ENCODE data around the gene ZBP1.
A peak's percentile ranks its signal among the peaks of the same experiment; 100 is the strongest.

Gene ZBP1, protein sequence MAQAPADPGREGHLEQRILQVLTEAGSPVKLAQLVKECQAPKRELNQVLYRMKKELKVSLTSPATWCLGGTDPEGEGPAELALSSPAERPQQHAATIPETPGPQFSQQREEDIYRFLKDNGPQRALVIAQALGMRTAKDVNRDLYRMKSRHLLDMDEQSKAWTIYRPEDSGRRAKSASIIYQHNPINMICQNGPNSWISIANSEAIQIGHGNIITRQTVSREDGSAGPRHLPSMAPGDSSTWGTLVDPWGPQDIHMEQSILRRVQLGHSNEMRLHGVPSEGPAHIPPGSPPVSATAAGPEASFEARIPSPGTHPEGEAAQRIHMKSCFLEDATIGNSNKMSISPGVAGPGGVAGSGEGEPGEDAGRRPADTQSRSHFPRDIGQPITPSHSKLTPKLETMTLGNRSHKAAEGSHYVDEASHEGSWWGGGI

GRCh38 chr20:57620274-57620990 lies at the start of gene ZBP1:
TSS of gene ZBP1 (minus strand) at chr20:57620426. CDS start at chr20:57620295, 131 bp downstream.
- Mint-ChIP-seq H3K9me3 (ENCODE audit: low read depth) (peaks cover 4% of the 10 kb centered on the region), H3K36me3 (peaks cover 12% of the 10 kb centered on the region), H3K4me3 (peak within 1 kb of the TSS; percentile 75), H3K4me1 (ENCODE audit: low read depth) (peaks cover 62% of the 10 kb centered on the region), H3K27ac (peak within 1 kb of the TSS; percentile 87), H3K27me3 (no peaks in the 10 kb centered on the region)

DNA sequence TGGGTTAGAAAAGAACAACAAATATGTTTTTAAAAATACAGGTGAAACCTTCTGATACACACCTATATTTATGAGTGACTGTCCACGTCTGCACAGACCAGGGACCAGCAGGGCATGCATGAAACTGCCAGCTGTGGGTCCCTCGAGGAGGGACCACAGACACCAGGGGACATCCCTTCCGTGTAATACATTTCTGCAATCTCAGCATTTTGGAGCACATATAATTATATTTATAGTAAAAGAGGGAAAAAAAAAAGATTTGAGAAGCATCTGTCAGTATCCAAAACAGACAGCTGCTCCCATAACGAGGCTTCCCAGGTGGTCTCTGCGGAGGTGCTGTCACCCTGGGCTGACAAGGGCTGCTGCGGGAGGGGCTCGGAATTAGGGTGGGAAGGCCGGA lies 49.4 kb upstream of the ZBP1 start:
- Mint-ChIP-seq H3K27ac (no peak overlapping the region), H3K4me3 (no peak overlapping the region), H3K27me3 (no peaks in the 10 kb centered on the region), H3K4me1 (ENCODE audit: low read depth) (peaks cover 19% of the 10 kb centered on the region), H3K9me3 (ENCODE audit: low read depth) (no peaks in the 10 kb centered on the region), H3K36me3 (no peaks in the 10 kb centered on the region)

DNA sequence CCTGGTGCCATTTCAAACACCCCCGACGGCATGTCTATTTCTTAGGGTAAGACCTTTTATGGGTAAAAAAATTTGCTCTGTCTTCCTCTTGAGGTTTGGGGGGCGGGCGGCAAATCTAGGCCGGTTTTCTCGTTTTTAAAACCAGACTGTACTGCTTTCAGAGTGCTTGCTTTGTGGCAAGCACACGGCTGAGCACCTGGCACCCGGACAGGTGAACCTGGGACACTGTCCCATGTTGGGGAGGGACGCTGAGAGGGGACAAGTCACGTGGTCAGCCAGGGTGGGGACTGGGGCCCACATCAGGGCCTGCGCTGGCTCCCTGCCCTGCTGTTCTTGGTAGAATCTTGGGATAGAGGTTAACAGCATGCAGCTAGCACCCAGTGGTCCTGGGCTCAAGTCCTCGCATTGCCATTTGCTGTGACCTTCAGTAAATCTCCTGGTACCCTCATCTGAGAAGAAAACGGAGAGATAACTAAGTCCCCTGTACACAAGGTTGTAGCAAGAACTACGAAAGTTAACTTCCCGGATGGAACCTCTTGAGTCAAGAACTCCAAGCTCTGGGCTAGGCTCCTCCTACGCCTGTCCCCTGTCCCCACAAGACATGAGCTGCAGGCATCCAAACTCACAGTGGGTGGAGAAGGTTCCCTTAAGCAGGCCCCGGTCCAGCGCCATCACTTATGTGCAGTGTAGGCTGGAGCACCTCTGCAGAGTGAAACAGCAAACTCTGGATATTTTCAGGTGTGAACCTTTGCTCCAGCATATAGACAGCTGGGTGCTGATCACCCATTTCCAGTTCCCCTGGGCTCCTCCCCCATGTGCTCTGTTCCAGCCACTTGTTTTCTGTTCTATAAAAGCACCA lies 47.9 kb upstream of the ZBP1 start:
- no peaks in the 10 kb centered on the region for H3K36me3 Mint-ChIP-seq
- H3K27me3 Mint-ChIP-seq, result no peaks in the 10 kb centered on the region
- H3K27ac Mint-ChIP-seq, result no peak overlapping the region
- H3K9me3 Mint-ChIP-seq (ENCODE audit: low read depth), result no peaks in the 10 kb centered on the region
- no peak overlapping the region for H3K4me3 Mint-ChIP-seq
- peaks cover 15% of the 10 kb centered on the region for H3K4me1 Mint-ChIP-seq (ENCODE audit: low read depth)

DNA sequence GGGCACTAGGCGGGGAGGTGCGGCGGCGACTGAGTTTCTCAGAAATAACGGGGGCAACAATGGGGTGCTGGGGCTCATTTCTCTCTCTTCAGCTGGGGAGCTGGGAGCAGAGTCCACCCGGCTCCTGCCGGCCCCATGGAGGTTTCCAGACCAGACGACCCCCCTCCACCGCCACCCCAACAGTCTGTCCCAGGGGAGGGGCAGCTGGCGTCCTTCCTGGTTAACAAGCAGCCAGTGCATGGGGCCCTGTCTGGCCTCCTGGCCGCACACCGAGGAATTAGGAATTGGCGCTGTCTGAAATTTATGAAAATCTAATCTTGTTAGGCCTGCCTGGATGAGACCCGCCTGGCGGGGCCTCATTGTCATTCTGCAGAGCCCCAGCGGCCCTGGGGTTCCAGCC lies 47.2 kb upstream of the ZBP1 start:
- no peak overlapping the region for H3K4me3 Mint-ChIP-seq
- H3K36me3 Mint-ChIP-seq, result no peaks in the 10 kb centered on the region
- no peak overlapping the region for H3K27ac Mint-ChIP-seq
- H3K27me3 Mint-ChIP-seq, result no peaks in the 10 kb centered on the region
- H3K9me3 Mint-ChIP-seq (ENCODE audit: low read depth), result no peaks in the 10 kb centered on the region
- H3K4me1 Mint-ChIP-seq (ENCODE audit: low read depth), result peaks cover 15% of the 10 kb centered on the region

DNA sequence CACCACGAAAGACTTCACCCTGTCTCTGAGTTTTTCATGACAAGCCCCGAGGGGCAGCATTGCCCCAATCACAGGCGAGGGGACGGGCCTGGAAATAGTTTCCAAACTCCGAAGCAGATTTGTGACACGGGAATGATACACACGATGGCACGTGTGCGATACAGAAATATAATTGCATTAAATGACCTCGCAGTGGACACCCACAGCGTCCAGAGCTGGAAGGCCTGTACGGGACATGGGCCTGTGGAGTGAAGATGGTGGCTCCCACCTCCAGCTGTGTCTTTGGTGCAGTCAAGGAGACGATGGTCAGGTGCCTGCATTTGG lies 46.6 kb upstream of the ZBP1 start:
- no peaks in the 10 kb centered on the region for H3K27me3 Mint-ChIP-seq
- H3K4me3 Mint-ChIP-seq, result no peak overlapping the region
- H3K9me3 Mint-ChIP-seq (ENCODE audit: low read depth), result no peaks in the 10 kb centered on the region
- H3K27ac Mint-ChIP-seq, result no peak overlapping the region
- H3K36me3 Mint-ChIP-seq, result no peaks in the 10 kb centered on the region
- H3K4me1 Mint-ChIP-seq (ENCODE audit: low read depth), result peaks cover 12% of the 10 kb centered on the region

DNA sequence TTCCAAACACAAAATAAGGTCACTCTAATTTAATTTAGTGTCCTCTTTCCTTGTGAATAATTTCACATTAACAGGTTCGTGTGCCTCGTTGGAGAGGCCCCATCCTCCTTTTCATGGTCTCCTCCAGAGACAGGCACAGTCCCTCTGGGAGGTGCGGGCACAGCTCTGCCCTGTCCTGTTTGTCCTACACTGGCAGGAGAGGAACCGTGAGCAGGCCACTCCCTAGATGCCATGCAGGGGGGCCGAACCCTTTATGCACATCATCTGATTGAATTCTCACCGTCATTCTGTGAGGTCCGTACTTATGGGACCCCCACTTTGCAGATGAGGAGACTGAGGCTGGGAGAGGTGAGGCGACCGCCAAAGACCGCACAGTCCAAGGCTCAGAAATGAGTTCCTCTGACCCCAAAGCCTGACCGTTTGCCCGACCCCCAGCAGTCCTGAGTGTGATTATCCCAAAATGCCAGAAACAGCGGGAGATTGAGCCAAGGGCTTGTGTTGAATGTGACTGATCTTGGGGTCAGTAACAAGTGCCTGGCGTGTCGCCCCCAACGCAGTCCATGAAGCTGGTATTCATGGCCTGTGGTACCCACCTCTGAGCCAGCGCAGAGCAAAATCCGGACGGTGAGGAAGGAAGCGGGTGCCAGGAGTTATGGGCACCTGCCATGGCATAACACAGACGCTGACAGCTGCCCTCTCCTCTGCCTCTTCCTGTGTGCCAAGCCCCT lies 46.0 kb upstream of the ZBP1 start:
- Mint-ChIP-seq H3K4me1 (ENCODE audit: low read depth) (peaks cover 12% of the 10 kb centered on the region), H3K27me3 (no peaks in the 10 kb centered on the region), H3K9me3 (ENCODE audit: low read depth) (no peaks in the 10 kb centered on the region), H3K36me3 (no peaks in the 10 kb centered on the region), H3K27ac (no peak overlapping the region), H3K4me3 (no peak overlapping the region)

GRCh38 chr20:57665589-57665971 lies 45.4 kb upstream of the ZBP1 start:
- Mint-ChIP-seq H3K4me1 (ENCODE audit: low read depth) (peaks cover 12% of the 10 kb centered on the region), H3K9me3 (ENCODE audit: low read depth) (no peaks in the 10 kb centered on the region), H3K27me3 (no peaks in the 10 kb centered on the region), H3K4me3 (no peak overlapping the region), H3K27ac (no peak overlapping the region), H3K36me3 (no peaks in the 10 kb centered on the region)

DNA sequence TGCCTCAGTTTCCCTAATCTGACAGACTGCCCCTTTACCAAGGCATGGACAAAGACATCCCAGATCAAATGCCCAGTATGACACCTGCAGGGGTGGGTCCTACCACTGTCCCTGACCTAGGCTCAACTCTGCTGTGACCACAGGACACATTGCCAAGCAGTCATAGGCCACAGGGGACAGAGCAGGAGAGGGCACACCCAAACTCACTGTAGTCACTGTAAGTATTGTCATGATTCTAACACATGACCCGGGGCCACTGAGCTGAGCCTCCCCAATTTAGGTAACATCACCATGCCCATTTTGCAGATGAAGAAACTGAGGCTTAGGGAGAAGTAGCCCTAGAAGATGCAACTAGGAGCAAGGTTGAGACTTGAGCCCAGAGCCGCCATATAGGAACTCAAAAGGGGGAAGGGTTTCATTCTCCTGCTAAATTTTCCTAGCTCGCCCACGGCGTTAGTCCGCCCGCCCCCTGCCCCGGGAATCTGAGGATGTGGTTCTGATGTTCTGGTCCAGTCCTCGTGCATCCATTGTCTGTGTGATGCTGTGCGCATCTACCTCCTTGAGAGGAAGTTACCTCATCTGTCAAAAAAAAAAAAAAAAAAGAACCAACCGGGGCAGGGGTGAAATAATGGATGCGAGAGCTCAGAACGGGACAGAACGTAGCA lies 44.8 kb upstream of the ZBP1 start:
- H3K27me3 Mint-ChIP-seq, result no peaks in the 10 kb centered on the region
- no peaks in the 10 kb centered on the region for H3K36me3 Mint-ChIP-seq
- H3K27ac Mint-ChIP-seq, result no peak overlapping the region
- peaks cover 15% of the 10 kb centered on the region for H3K4me1 Mint-ChIP-seq (ENCODE audit: low read depth)
- no peak overlapping the region for H3K4me3 Mint-ChIP-seq
- H3K9me3 Mint-ChIP-seq (ENCODE audit: low read depth), result no peaks in the 10 kb centered on the region

DNA sequence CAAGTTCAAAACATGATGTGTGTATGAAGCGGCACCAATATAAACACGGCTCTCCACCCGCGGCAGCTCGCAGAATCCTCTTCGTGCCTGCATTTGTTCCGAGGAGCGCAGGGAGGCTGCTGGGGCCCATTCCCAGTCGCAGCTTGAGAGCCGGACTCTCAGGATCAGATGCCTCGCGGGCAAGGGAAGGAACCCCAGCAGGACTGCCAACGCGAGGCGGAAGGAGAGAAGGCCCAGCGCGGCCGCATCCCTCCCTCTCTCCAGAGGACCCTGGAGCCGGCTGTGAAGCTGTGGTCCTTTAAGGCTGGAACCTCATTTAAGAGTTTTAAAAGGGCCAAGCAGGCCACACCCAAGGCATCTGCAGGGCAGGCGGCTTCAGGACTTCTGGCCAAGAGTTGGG lies 44.2 kb upstream of the ZBP1 start:
- H3K4me3 Mint-ChIP-seq, result no peak overlapping the region

DNA sequence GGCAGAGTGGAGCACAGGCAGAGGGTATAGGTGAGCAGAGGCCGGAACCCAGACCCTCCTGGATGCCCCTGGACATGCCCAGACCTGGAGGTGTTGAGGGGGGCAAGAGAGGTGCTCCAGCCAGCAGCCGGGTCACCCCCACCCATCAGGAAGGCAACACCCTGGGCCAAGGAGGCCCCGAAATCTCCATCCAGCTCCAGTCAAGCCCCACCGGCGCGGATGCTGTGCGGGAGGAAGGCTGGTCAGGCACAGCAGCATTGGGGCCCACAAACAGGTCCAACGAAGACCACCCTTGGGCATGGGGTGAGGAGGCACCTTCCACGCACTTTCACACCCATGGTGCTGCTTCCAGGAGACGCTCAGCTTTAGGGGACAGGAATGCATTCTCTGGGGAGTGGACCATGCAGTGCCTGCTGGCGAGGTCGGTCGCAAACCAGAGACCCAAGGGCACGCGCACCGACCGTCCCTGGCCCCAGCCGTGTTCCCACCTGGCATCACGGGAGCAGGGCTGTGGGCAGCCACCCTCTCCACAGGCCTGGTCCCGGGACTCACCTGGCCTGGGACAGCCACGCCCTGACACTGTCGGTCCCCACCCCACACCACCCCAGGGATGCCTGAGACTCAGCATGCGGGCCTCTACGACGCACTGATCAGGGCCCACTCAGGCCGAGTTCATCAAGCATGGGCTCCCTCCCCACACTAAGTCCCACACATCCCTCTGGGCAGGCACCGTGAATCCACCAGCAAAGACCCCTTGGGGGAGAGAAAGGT lies 43.6 kb upstream of the ZBP1 start:
- Mint-ChIP-seq H3K4me3 (no peak overlapping the region), H3K27ac (no peak overlapping the region), H3K4me1 (ENCODE audit: low read depth) (peaks cover 22% of the 10 kb centered on the region), H3K36me3 (no peaks in the 10 kb centered on the region), H3K27me3 (no peaks in the 10 kb centered on the region), H3K9me3 (ENCODE audit: low read depth) (no peaks in the 10 kb centered on the region)

More for the DNA sequence above, 44.2 kb upstream of the ZBP1 start:
- peaks cover 17% of the 10 kb centered on the region for H3K4me1 Mint-ChIP-seq (ENCODE audit: low read depth)
- H3K27me3 Mint-ChIP-seq, result no peaks in the 10 kb centered on the region
- H3K9me3 Mint-ChIP-seq (ENCODE audit: low read depth), result no peaks in the 10 kb centered on the region
- no peak overlapping the region for H3K27ac Mint-ChIP-seq
- H3K36me3 Mint-ChIP-seq, result no peaks in the 10 kb centered on the region

GRCh38 chr20:57663241-57663640 lies 43.0 kb upstream of the ZBP1 start:
- H3K4me3 Mint-ChIP-seq, result no peak overlapping the region
- no peaks in the 10 kb centered on the region for H3K9me3 Mint-ChIP-seq (ENCODE audit: low read depth)
- peaks cover 22% of the 10 kb centered on the region for H3K4me1 Mint-ChIP-seq (ENCODE audit: low read depth)
- no peaks in the 10 kb centered on the region for H3K36me3 Mint-ChIP-seq
- H3K27ac Mint-ChIP-seq, result no peak overlapping the region
- H3K27me3 Mint-ChIP-seq, result no peaks in the 10 kb centered on the region

DNA sequence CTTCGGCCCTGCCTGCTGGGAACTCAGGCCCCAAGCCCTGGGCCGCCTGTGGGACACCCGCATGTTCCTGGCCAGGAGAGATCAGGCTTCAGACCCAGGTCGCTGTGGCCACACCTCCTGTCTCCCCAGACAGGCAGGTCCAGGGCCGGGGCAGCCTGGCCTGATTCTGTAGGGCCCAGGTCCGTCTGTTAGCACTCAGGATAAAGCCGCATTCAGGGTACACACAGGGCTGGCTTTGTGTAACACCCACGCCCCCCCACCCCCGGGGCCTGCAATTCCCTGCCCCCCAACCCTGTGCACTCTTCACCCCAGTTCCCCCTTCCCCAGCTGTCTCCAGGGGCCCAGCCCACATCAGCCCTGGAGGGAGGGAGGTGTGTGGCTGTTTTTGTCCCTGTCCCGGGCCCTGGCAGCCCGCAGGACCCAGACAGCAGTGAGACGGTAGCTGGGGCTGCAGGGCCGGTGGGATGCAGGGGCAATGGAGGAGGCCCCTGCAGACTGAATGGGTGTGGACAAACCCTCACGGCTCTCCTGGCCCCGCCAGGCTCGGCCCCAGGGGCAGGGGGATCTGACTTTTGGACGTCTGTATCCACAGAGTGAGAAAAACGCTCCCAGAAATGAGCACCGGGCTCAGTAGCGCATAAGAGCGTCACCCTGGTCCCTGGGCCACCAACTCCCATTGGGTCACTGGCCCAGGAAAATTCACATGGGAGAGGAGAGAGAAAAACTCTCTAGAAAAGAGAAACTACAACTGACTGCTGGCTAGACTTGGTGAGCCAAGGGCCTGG lies 42.4 kb upstream of the ZBP1 start:
- no peaks in the 10 kb centered on the region for H3K27me3 Mint-ChIP-seq
- no peak overlapping the region for H3K27ac Mint-ChIP-seq

More for the DNA sequence above, 42.4 kb upstream of the ZBP1 start:
- H3K9me3 Mint-ChIP-seq (ENCODE audit: low read depth), result no peaks in the 10 kb centered on the region
- H3K4me1 Mint-ChIP-seq (ENCODE audit: low read depth), result peaks cover 23% of the 10 kb centered on the region
- no peaks in the 10 kb centered on the region for H3K36me3 Mint-ChIP-seq
- no peak overlapping the region for H3K4me3 Mint-ChIP-seq

All from activated naive CD8-positive, alpha-beta T cell (primary cell).